Upper lobe of right lung (tissue), 1 donor: Measurements from ENCODE around the gene MYO1H. TPM values are rescaled to one million over a fixed set of nuclear protein-coding genes. Genes with fewer than 3 reads are reported as not detected.

ENCODE experiments used
- ATAC-seq: fragments of 200-7000 bp; cut with Tn5 transposase; one replicate; pipeline ENCODE4 v1.9.1; 2020; ENCODE audit warnings: mild to moderate bottlenecking, moderate library complexity
- DNase-seq: peaks from one replicate; pipeline ENCODE4 v3.0.0-alpha.2; 2020
- H3K27ac ChIP-seq: fragments of 200-600 bp; one replicate; pipeline ENCODE4 v1.8.0; 2022
- H3K27me3 ChIP-seq: fragments of 200-600 bp; one replicate; pipeline ENCODE4 v1.8.0; 2022; ENCODE audit warnings: mild to moderate bottlenecking
- H3K36me3 ChIP-seq: fragments of 200-600 bp; one replicate; pipeline ENCODE4 v1.8.0; 2022
- H3K4me1 ChIP-seq: fragments of 200-600 bp; one replicate; pipeline ENCODE4 v1.8.0; 2022
- H3K4me3 ChIP-seq: fragments of 200-600 bp; one replicate; pipeline ENCODE4 v1.8.0; 2022; ENCODE audit warnings: mild to moderate bottlenecking
- H3K9me3 ChIP-seq: fragments of 200-600 bp; one replicate; pipeline ENCODE4 v1.8.0; 2022
- intact Hi-C: fragments of 100-400 bp; cut with DNase I; formaldehyde crosslinking; loops from one replicate; pipeline ENCODE4 v1.11.0; 2022
- total RNA-seq: library from RNA; stranded (reverse); fragmentation: NEBNext Ultra II Directional; extraction: Animal tissue kit (Norgen Biotek cat#: 25700); gene quantifications from one replicate; pipeline ENCODE4 v1.2.1, GENCODE V29; 2021
- TF ChIP-seq, protein P1 (sequence below): fragments of 200-600 bp; IDR thresholded peaks from one replicate; pipeline ENCODE4 v1.8.0; 2022; ENCODE audit warnings: antibody characterized with exemption
- donor health status: DM: no; HTN: yes; CAD: no; lungs with severe emphysema.

The MYO1H gene
- total RNA-seq, 1 donor from 2014 or later: 0.64 TPM

DNA sequence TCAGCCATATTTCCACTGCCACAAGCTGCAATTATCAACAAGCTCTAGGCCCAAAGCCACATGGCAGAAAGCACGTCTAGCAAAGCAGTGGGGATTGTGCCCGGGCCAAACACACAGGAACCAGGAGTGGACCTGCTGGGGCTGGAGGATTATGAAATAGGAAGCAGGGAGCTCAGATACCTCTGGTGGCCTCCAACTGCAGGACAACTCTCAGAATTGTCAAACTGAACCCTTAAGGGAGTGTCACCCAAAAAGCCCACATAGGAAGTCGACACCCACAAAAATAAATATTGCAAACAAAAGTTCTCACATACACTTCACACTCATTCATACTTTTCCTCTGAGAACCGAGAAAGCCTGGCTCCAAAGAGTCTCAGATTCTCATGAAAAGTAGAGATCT, 103.3 kb downstream of the MYO1H start:
- ATAC-seq (peak; percentile 31), DNase-seq (no peak)
- Histone ChIP-seq H3K4me1 (no peaks in the 10 kb centered on the region), H3K36me3 (peaks cover 95% of the 10 kb centered on the region), H3K4me3 (no peak overlapping the region), H3K9me3 (no peaks in the 10 kb centered on the region), H3K27me3 (no peaks in the 10 kb centered on the region), H3K27ac (no peak overlapping the region)
- TF ChIP-seq, protein P1, sequence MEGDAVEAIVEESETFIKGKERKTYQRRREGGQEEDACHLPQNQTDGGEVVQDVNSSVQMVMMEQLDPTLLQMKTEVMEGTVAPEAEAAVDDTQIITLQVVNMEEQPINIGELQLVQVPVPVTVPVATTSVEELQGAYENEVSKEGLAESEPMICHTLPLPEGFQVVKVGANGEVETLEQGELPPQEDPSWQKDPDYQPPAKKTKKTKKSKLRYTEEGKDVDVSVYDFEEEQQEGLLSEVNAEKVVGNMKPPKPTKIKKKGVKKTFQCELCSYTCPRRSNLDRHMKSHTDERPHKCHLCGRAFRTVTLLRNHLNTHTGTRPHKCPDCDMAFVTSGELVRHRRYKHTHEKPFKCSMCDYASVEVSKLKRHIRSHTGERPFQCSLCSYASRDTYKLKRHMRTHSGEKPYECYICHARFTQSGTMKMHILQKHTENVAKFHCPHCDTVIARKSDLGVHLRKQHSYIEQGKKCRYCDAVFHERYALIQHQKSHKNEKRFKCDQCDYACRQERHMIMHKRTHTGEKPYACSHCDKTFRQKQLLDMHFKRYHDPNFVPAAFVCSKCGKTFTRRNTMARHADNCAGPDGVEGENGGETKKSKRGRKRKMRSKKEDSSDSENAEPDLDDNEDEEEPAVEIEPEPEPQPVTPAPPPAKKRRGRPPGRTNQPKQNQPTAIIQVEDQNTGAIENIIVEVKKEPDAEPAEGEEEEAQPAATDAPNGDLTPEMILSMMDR: no peak
- intact Hi-C loops: no loop called here

DNA sequence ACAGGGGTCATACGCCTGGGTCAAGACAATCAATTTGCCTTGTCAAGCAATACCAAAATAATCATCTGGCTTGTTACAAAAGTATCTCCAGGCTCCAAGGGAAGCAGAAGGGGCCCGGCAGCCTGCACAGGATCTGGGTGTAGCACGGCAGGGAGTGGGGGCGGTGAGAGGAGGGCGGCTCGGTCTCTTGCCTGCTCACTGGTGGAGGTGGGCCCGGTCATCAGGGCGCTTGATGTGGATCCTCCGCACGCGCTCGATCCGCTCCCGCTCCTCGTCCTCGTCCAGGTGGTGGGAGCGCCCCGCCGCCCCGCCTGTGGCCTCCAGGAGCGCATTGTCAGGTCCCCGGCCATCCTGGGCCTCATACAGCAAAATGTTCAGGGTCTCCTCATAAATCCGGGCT, 103.7 kb downstream of the MYO1H start:
- intact Hi-C loops: no loop called here
- DNase-seq: no peak
- Histone ChIP-seq H3K4me3 (no peak overlapping the region), H3K27me3 (no peaks in the 10 kb centered on the region), H3K36me3 (peaks cover 95% of the 10 kb centered on the region), H3K9me3 (no peaks in the 10 kb centered on the region), H3K27ac (peak overlapping the region; percentile 2), H3K4me1 (no peaks in the 10 kb centered on the region)
- no peak for ATAC-seq
- TF ChIP-seq, protein P1: no peak

DNA sequence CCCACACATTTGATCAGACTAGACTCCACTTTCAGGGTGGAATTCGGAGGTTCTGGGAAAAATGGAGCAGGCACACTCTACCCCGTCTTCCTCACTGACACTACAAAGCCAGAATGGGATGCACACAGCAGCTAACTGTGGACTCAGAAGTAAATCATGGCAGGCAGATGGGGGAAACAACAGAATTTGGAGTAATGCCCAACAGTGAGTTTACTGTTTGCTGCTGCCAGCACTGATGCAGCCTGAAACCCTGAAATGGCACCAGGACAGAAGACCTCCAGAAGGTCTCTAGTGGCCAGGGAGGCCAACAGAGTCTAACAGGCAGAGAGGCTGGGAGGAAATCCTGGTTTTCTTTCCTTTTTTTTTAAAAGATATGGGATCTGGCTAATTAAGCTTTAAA, 104.8 kb downstream of the MYO1H start:
- Histone ChIP-seq H3K27ac (no peak overlapping the region), H3K4me3 (no peak overlapping the region), H3K36me3 (peaks cover 95% of the 10 kb centered on the region), H3K27me3 (no peaks in the 10 kb centered on the region), H3K9me3 (no peaks in the 10 kb centered on the region), H3K4me1 (peaks cover under 1% of the 10 kb centered on the region)
- no peak for DNase-seq
- intact Hi-C loops: no loop called here
- ATAC-seq: no peak
- TF ChIP-seq, protein P1: no peak

DNA sequence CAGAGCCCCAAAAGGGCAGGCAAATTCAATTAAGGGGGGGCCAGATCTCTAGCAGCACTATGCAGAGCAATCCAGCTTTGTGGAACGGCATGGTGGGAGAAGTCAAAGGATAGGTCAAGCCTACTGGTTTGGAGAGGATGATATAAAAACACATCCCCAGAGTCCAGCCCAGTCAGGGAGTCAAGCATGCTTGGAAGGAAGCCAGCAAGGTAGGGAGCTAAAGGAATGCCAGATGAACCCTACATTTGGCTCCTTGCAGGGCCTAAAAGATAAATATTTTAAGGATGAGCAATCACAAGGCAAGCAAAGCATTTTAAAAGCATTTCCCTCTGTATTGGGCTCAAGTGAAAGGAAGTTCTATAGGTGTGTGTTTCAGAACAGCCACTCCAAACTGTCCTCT, 108.0 kb downstream of the MYO1H start:
- Histone ChIP-seq H3K4me1 (peaks cover 31% of the 10 kb centered on the region), H3K36me3 (peaks cover 89% of the 10 kb centered on the region), H3K4me3 (no peak overlapping the region), H3K27ac (no peak overlapping the region), H3K9me3 (no peaks in the 10 kb centered on the region), H3K27me3 (no peaks in the 10 kb centered on the region)
- no peak for DNase-seq
- intact Hi-C loops: no loop called here
- TF ChIP-seq, protein P1: no peak
- ATAC-seq: no peak

DNA sequence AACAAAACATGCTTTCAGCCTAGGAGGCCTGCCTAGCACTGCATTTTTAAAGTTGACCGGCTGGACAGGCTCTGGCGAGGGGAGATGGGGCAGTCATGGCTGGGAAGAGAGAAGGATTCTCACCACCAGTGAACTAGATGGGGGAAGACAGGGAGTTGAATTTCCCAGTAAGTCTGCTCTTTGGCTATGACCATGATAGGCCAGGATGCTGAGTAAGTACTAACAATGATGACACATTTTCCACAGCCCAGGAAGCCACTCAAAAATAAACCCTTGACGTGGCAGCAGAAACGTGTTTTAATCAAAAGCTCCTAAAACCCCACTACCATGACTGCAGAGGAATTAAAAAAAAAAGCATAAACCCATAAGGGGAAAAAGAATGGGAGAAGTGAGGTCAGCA, 110.4 kb downstream of the MYO1H start:
- H3K27me3 ChIP-seq: no peaks in the 10 kb centered on the region
- H3K4me3 ChIP-seq: no peak overlapping the region
- DNase-seq (no peak), ATAC-seq (no peak)
- H3K27ac ChIP-seq: peak overlapping the region; percentile 53
- intact Hi-C loops: no loop called here
- peaks cover 65% of the 10 kb centered on the region for H3K36me3 ChIP-seq
- peaks cover 55% of the 10 kb centered on the region for H3K4me1 ChIP-seq
- H3K9me3 ChIP-seq: no peaks in the 10 kb centered on the region
- TF ChIP-seq, protein P1: no peak

DNA sequence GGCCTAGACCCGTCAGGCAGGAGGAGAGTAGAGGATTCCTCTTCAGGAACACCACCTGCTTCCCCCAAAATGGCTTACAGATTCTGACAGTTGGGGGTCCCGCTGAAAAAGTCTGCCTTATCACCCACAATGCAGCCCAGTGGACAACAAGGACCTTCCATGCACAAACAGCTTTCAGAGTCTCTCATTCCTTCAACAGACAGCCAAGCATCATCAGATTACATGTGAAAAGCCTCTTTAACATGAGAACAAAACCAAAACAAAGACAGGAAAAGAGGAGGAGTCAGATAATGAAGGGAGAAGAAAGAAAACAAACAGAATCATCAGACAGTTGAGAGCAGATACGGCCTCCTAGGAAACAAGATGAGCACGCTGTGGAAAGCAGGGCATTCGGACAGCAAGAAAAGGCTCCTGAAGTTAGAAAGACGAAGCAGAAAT, 111.1 kb downstream of the MYO1H start:
- H3K36me3 ChIP-seq: peaks cover 58% of the 10 kb centered on the region
- no peak overlapping the region for H3K4me3 ChIP-seq
- no peaks in the 10 kb centered on the region for H3K9me3 ChIP-seq
- ATAC-seq (no peak), DNase-seq (no peak)
- TF ChIP-seq, protein P1: no peak
- H3K27me3 ChIP-seq: no peaks in the 10 kb centered on the region
- intact Hi-C loops: no loop called here
- H3K4me1 ChIP-seq: peaks cover 62% of the 10 kb centered on the region
- peak overlapping the region; percentile 53 for H3K27ac ChIP-seq
